ENCODE data around the gene PIGR. TPM values are rescaled to one million over a fixed set of nuclear protein-coding genes. Genes with fewer than 3 reads are reported as not detected.

PIGR gene
- total RNA-seq, 1 experiment from 2014 or later: not detected

- ChIA-PET POLR2A (ENCODE audit: low non-redundant PET) (no interaction called here), CTCF (no interaction called here)
- Histone ChIP-seq H3K4me1 (ENCODE audit: insufficient read depth, low read length, poor library complexity, severe bottlenecking) (no peaks in the 10 kb centered on the region), H3K4me3 (ENCODE audit: low read depth, low read length, poor library complexity, severe bottlenecking) (no peak overlapping the region), H3K27ac (ENCODE audit: low read depth, low read length, poor library complexity, severe bottlenecking) (no peak overlapping the region), H3K27me3 (replicated peaks; ENCODE audit: insufficient read depth, low read depth, low read length, poor library complexity) (peaks cover 5% of the 10 kb centered on the region), H3K36me3 (ENCODE audit: insufficient read depth, low read length, poor library complexity, severe bottlenecking) (no peaks in the 10 kb centered on the region), H3K9me3 (ENCODE audit: low read depth, low read length, poor library complexity, severe bottlenecking) (no peaks in the 10 kb centered on the region)
- BruUV-seq (replicated peaks): no TSS peak
- no peak for DNase-seq (ENCODE audit: low spot score)
- TF ChIP-seq EZH2 (IDR thresholded peaks at IDR 0.05; ENCODE audit: borderline replicate concordance, low read depth, low read length, poor library complexity, severe bottlenecking) (no peak), CTCF (conservative IDR thresholded peaks at IDR 0.05; ENCODE audit: low read depth, low read length) (no peak)
- intact Hi-C loops (cut with micrococcal nuclease; ENCODE audit: unreplicated experiment): no loop called here
These were observed 16.9 kb upstream of the PIGR start for GRCh38 chr1:206963119-206963712.

GRCh38 chr1:206962272-206962671 is 16.0 kb upstream of the PIGR start:
- Histone ChIP-seq H3K36me3 (ENCODE audit: insufficient read depth, low read length, poor library complexity, severe bottlenecking) (no peaks in the 10 kb centered on the region), H3K4me1 (ENCODE audit: insufficient read depth, low read length, poor library complexity, severe bottlenecking) (no peaks in the 10 kb centered on the region), H3K27me3 (replicated peaks; ENCODE audit: insufficient read depth, low read depth, low read length, poor library complexity) (peaks cover 5% of the 10 kb centered on the region), H3K4me3 (ENCODE audit: low read depth, low read length, poor library complexity, severe bottlenecking) (no peak overlapping the region), H3K27ac (ENCODE audit: low read depth, low read length, poor library complexity, severe bottlenecking) (no peak overlapping the region), H3K9me3 (ENCODE audit: low read depth, low read length, poor library complexity, severe bottlenecking) (no peaks in the 10 kb centered on the region)
- BruUV-seq (replicated peaks): no TSS peak
- ChIA-PET POLR2A (ENCODE audit: low non-redundant PET) (no interaction called here), CTCF (no interaction called here)
- intact Hi-C loops (cut with micrococcal nuclease; ENCODE audit: unreplicated experiment): no loop called here
- no peak for DNase-seq (ENCODE audit: low spot score)
- TF ChIP-seq CTCF (conservative IDR thresholded peaks at IDR 0.05; ENCODE audit: low read depth, low read length) (no peak), EZH2 (IDR thresholded peaks at IDR 0.05; ENCODE audit: borderline replicate concordance, low read depth, low read length, poor library complexity, severe bottlenecking) (no peak)

- H3K36me3 ChIP-seq (ENCODE audit: insufficient read depth, low read length, poor library complexity, severe bottlenecking): no peaks in the 10 kb centered on the region
- ChIA-PET CTCF (no interaction called here), POLR2A (ENCODE audit: low non-redundant PET) (no interaction called here)
- intact Hi-C loops (cut with micrococcal nuclease; ENCODE audit: unreplicated experiment): no loop called here
- no TSS peak for BruUV-seq (replicated peaks)
- no peak overlapping the region for H3K27ac ChIP-seq (ENCODE audit: low read depth, low read length, poor library complexity, severe bottlenecking)
- H3K4me1 ChIP-seq (ENCODE audit: insufficient read depth, low read length, poor library complexity, severe bottlenecking): no peaks in the 10 kb centered on the region
- no peak for TF ChIP-seq CTCF (conservative IDR thresholded peaks at IDR 0.05; ENCODE audit: low read depth, low read length)
- H3K9me3 ChIP-seq (ENCODE audit: low read depth, low read length, poor library complexity, severe bottlenecking): no peaks in the 10 kb centered on the region
- H3K4me3 ChIP-seq (ENCODE audit: low read depth, low read length, poor library complexity, severe bottlenecking): no peak overlapping the region
- DNase-seq (ENCODE audit: low spot score): no peak
- peaks cover 5% of the 10 kb centered on the region for H3K27me3 ChIP-seq (replicated peaks; ENCODE audit: insufficient read depth, low read depth, low read length, poor library complexity)
These were observed 15.4 kb upstream of the PIGR start for GRCh38 chr1:206961668-206962067.

All from A673 (cell line).